Testis (tissue), 2 donors: ENCODE results near the gene YIF1A.

Source experiments
- POLR2A ChIP-seq: fragments of 450-650 bp; IDR thresholded peaks from one replicate; pipeline ENCODE4 v1.6.1; 2017; ENCODE audit warnings: antibody characterized with exemption, mild to moderate bottlenecking, moderate library complexity
- TF ChIP-seq, protein P1 (sequence below), 3 experiments: fragments of 450-650 bp in 2 of 3; fragments of 200-600 bp in 1 of 3; sonication (generic) in 1 of 3; IDR thresholded peaks; one replicate each; pipeline ENCODE4 v1.5.1; 2016 to 2019; ENCODE audit warnings: antibody characterized with exemption in 3 of 3, mild to moderate bottlenecking in 2 of 3, moderate library complexity in 1 of 3

GRCh38 chr11:66330931-66331330, 42.0 kb upstream of the YIF1A start:
- TF ChIP-seq POLR2A: no peak
- TF ChIP-seq, protein P1, sequence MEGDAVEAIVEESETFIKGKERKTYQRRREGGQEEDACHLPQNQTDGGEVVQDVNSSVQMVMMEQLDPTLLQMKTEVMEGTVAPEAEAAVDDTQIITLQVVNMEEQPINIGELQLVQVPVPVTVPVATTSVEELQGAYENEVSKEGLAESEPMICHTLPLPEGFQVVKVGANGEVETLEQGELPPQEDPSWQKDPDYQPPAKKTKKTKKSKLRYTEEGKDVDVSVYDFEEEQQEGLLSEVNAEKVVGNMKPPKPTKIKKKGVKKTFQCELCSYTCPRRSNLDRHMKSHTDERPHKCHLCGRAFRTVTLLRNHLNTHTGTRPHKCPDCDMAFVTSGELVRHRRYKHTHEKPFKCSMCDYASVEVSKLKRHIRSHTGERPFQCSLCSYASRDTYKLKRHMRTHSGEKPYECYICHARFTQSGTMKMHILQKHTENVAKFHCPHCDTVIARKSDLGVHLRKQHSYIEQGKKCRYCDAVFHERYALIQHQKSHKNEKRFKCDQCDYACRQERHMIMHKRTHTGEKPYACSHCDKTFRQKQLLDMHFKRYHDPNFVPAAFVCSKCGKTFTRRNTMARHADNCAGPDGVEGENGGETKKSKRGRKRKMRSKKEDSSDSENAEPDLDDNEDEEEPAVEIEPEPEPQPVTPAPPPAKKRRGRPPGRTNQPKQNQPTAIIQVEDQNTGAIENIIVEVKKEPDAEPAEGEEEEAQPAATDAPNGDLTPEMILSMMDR (IDR thresholded peaks at IDR 0.05): no peak
